Hematopoietic multipotent progenitor cell treated with erythropoietin and hydrocortisone succinate and interleukin-3 and kit ligand, for 8 days (in vitro differentiated cells): ENCODE results near the gene STAM.

Experiments used
- DNase-seq: peaks from one replicate; pipeline ENCODE4 v3.0.0-alpha.2; 2015

Gene STAM

GRCh38 chr10:17648243-17649035 is 4.5 kb downstream of the STAM start:
- DNase-seq, result no peak

- no peak for DNase-seq
Observed at GRCh38 chr10:17649052-17649451, 5.1 kb downstream of the STAM start.

GRCh38 chr10:17649836-17650235 is 5.9 kb downstream of the STAM start:
- no peak for DNase-seq

GRCh38 chr10:17650416-17650815 is 6.5 kb downstream of the STAM start:
- peak; percentile 1 for DNase-seq

GRCh38 chr10:17651896-17652295 is 7.9 kb downstream of the STAM start:
- no peak for DNase-seq

- DNase-seq, result no peak
Observed at GRCh38 chr10:17652585-17652984, 8.6 kb downstream of the STAM start.

GRCh38 chr10:17655009-17655408 is 11.1 kb downstream of the STAM start:
- DNase-seq, result no peak

GRCh38 chr10:17655567-17656146 is 11.7 kb downstream of the STAM start:
- DNase-seq, result peak; percentile 58

- no peak for DNase-seq
Observed at GRCh38 chr10:17657103-17657500, 13.2 kb downstream of the STAM start.

- DNase-seq, result no peak
Observed at GRCh38 chr10:17659365-17659764, 15.4 kb downstream of the STAM start.

GRCh38 chr10:17660921-17661320 is 17.0 kb downstream of the STAM start:
- DNase-seq, result no peak

- no peak for DNase-seq
Observed at GRCh38 chr10:17661510-17661909, 17.6 kb downstream of the STAM start.

- peak; percentile 100 for DNase-seq
Observed at GRCh38 chr10:17662193-17663138, 18.5 kb downstream of the STAM start.

GRCh38 chr10:17663450-17663849 is 19.5 kb downstream of the STAM start:
- peak; percentile 30 for DNase-seq

GRCh38 chr10:17665747-17666146 is 21.8 kb downstream of the STAM start:
- no peak for DNase-seq

GRCh38 chr10:17668435-17669184 is 24.7 kb downstream of the STAM start:
- DNase-seq, result peak; percentile 72

GRCh38 chr10:17669185-17669872 is 25.4 kb downstream of the STAM start:
- DNase-seq, result no peak

- DNase-seq, result no peak
Observed at GRCh38 chr10:17671307-17671706, 27.4 kb downstream of the STAM start.

- peak; percentile 86 for DNase-seq
Observed at GRCh38 chr10:17673471-17674061, 29.6 kb downstream of the STAM start.

GRCh38 chr10:17674566-17674965 is 30.6 kb downstream of the STAM start:
- no peak for DNase-seq

GRCh38 chr10:17675638-17676037 is 31.7 kb downstream of the STAM start:
- peak; percentile 76 for DNase-seq

GRCh38 chr10:17676919-17677318 is 33.0 kb downstream of the STAM start:
- DNase-seq, result no peak
